ENCODE data around the gene RNFT2.
A peak's percentile ranks its signal among the peaks of the same experiment; 100 is the strongest.
"Not testable (repeated sequence)": the region's sequence is repeated elsewhere in the genome, so short reads cannot be mapped to it uniquely, and the experiment has no call there.

Gene RNFT2

GRCh38 chr12:116813271-116814041 is 75.3 kb downstream of the RNFT2 start:
- Histone ChIP-seq H3K4me3 (no peak overlapping the region), H3K27ac (no peak overlapping the region)

- H3K27ac ChIP-seq, H3K4me3 ChIP-seq: not testable (repeated sequence)
These were observed 76.7 kb downstream of the RNFT2 start for GRCh38 chr12:116814766-116815165.

GRCh38 chr12:116818341-116818856 is 80.3 kb downstream of the RNFT2 start:
- Histone ChIP-seq H3K4me3 (peak overlapping the region; percentile 47 to 81 (median 77)), H3K27ac (peak overlapping the region in 17 of 21 experiments; percentile 77 to 95 (median 87))

GRCh38 chr12:116818948-116819832 is 81.1 kb downstream of the RNFT2 start:
- peak overlapping the region; percentile 47 to 81 (median 77) for H3K4me3 ChIP-seq

GRCh38 chr12:116820064-116820656 is 82.0 kb downstream of the RNFT2 start:
- no peak overlapping the region for H3K27ac ChIP-seq
- no peak overlapping the region for H3K4me3 ChIP-seq

More at GRCh38 chr12:116818948-116819832, 81.1 kb downstream of the RNFT2 start:
- peak overlapping the region; percentile 27 to 95 (median 87) for H3K27ac ChIP-seq

GRCh38 chr12:116821291-116821690 is 83.2 kb downstream of the RNFT2 start:
- Histone ChIP-seq H3K27ac (no peak overlapping the region), H3K4me3 (no peak overlapping the region)

- Histone ChIP-seq H3K4me3 (no peak overlapping the region), H3K27ac (no peak overlapping the region)
These were observed 89.3 kb downstream of the RNFT2 start for GRCh38 chr12:116827432-116827831.

GRCh38 chr12:116832353-116832752 is 94.2 kb downstream of the RNFT2 start:
- Histone ChIP-seq H3K4me3 (no peak overlapping the region), H3K27ac (no peak overlapping the region)

- Histone ChIP-seq H3K27ac (no peak overlapping the region), H3K4me3 (no peak overlapping the region)
These were observed 95.4 kb downstream of the RNFT2 start for GRCh38 chr12:116833474-116833873.

- no peak overlapping the region for H3K27ac ChIP-seq
- H3K4me3 ChIP-seq, result no peak overlapping the region
These were observed 97.4 kb downstream of the RNFT2 start for GRCh38 chr12:116835484-116835883.

GRCh38 chr12:116837097-116837496 is 99.0 kb downstream of the RNFT2 start:
- H3K27ac ChIP-seq, result no peak overlapping the region
- no peak overlapping the region for H3K4me3 ChIP-seq

- Histone ChIP-seq H3K27ac (no peak overlapping the region), H3K4me3 (no peak overlapping the region)
These were observed 100.2 kb downstream of the RNFT2 start for GRCh38 chr12:116838365-116838764.

- H3K27ac ChIP-seq, result no peak overlapping the region
These were observed 101.2 kb downstream of the RNFT2 start for GRCh38 chr12:116839287-116839830.

GRCh38 chr12:116843085-116843484 is 105.0 kb downstream of the RNFT2 start:
- Histone ChIP-seq H3K4me3 (no peak overlapping the region), H3K27ac (no peak overlapping the region)

More at GRCh38 chr12:116839287-116839830, 101.2 kb downstream of the RNFT2 start:
- H3K4me3 ChIP-seq, result no peak overlapping the region

- no peak overlapping the region for H3K4me3 ChIP-seq
These were observed 111.1 kb downstream of the RNFT2 start for GRCh38 chr12:116849216-116849615.

GRCh38 chr12:116852303-116852702 is 114.2 kb downstream of the RNFT2 start:
- Histone ChIP-seq H3K4me3 (no peak overlapping the region), H3K27ac (no peak overlapping the region)

More at GRCh38 chr12:116849216-116849615, 111.1 kb downstream of the RNFT2 start:
- H3K27ac ChIP-seq, result no peak overlapping the region

- H3K27ac ChIP-seq, result no peak overlapping the region
These were observed 115.4 kb downstream of the RNFT2 start for GRCh38 chr12:116853507-116853906.

GRCh38 chr12:116855744-116856470 is 117.8 kb downstream of the RNFT2 start:
- no peak overlapping the region for H3K27ac ChIP-seq

More at GRCh38 chr12:116853507-116853906, 115.4 kb downstream of the RNFT2 start:
- H3K4me3 ChIP-seq, result no peak overlapping the region

GRCh38 chr12:116856729-116857128 is 118.6 kb downstream of the RNFT2 start:
- no peak overlapping the region for H3K27ac ChIP-seq
- H3K4me3 ChIP-seq, result no peak overlapping the region

More at GRCh38 chr12:116855744-116856470, 117.8 kb downstream of the RNFT2 start:
- H3K4me3 ChIP-seq, result no peak overlapping the region

All from skin epidermis (tissue), 12 donors.